COR-L47 (cell line): ENCODE results near the gene AP2M1.
"Not testable (repeated sequence)": the region's sequence is repeated elsewhere in the genome, so short reads cannot be mapped to it uniquely, and the experiment has no call there.

ENCODE experiments used
- DNase-seq: peaks from one replicate; lab custom pipeline; 2025; lab: John Stamatoyannopoulos, UW

The AP2M1 gene

GRCh38 chr3:184174646-184175492 lies at the start of gene AP2M1:
TSS of gene AP2M1 (plus strand) at chr3:184174855. CDS start at chr3:184176994, 2,139 bp downstream.
- peak; percentile 100 for DNase-seq

GRCh38 chr3:184126006-184126405 lies 48.6 kb upstream of the AP2M1 start:
- no peak for DNase-seq

- peak; percentile 29 for DNase-seq
Observed at GRCh38 chr3:184129012-184129411, 45.6 kb upstream of the AP2M1 start.

- no peak for DNase-seq
Observed at GRCh38 chr3:184132945-184133344, 41.7 kb upstream of the AP2M1 start.

- peak; percentile 87 for DNase-seq
Observed at GRCh38 chr3:184133840-184134745, 40.6 kb upstream of the AP2M1 start.

- no peak for DNase-seq
Observed at GRCh38 chr3:184134746-184135148, 39.9 kb upstream of the AP2M1 start.

GRCh38 chr3:184135149-184135910 lies 39.3 kb upstream of the AP2M1 start, which contains the start of gene EIF2B5:
TSS of gene EIF2B5 (plus strand) at chr3:184135358. CDS start at chr3:184135386, 28 bp downstream.
- DNase-seq = peak; percentile 97

- DNase-seq = no peak
Observed at GRCh38 chr3:184135911-184136260, 38.8 kb upstream of the AP2M1 start.

- no peak for DNase-seq
Observed at GRCh38 chr3:184140436-184140835, 34.2 kb upstream of the AP2M1 start.

- no peak for DNase-seq
Observed at GRCh38 chr3:184142199-184142598, 32.5 kb upstream of the AP2M1 start.

GRCh38 chr3:184143327-184143726 lies 31.3 kb upstream of the AP2M1 start:
- DNase-seq = no peak

- no peak for DNase-seq
Observed at GRCh38 chr3:184144505-184144904, 30.1 kb upstream of the AP2M1 start.

- peak; percentile 65 for DNase-seq
Observed at GRCh38 chr3:184145111-184145524, 29.5 kb upstream of the AP2M1 start.

- no peak for DNase-seq
Observed at GRCh38 chr3:184145751-184146270, 28.8 kb upstream of the AP2M1 start.

GRCh38 chr3:184148076-184148475 lies 26.6 kb upstream of the AP2M1 start:
- no peak for DNase-seq

GRCh38 chr3:184149123-184149522 lies 25.5 kb upstream of the AP2M1 start:
- no peak for DNase-seq

GRCh38 chr3:184149770-184150169 lies 24.9 kb upstream of the AP2M1 start:
- DNase-seq = not testable (repeated sequence)

GRCh38 chr3:184154885-184155643 lies 19.6 kb upstream of the AP2M1 start, which contains the start of gene DVL3:
TSS of gene DVL3 (plus strand) at chr3:184155377. CDS start at chr3:184155636, 259 bp downstream.
- DNase-seq = peak; percentile 76

- no peak for DNase-seq
Observed at GRCh38 chr3:184155644-184156521, 18.8 kb upstream of the AP2M1 start.

GRCh38 chr3:184156522-184156955 lies 18.1 kb upstream of the AP2M1 start:
- no peak for DNase-seq
